Measurements from ENCODE around the gene CCR3.
"Not testable (repeated sequence)": the region's sequence is repeated elsewhere in the genome, so short reads cannot be mapped to it uniquely, and the experiment has no call there.

CCR3 gene

GRCh38 chr3:46242120-46242519, at the start of gene CCR3:
Gene CCR3, plus strand, starts transcription at chr3:46242460. Its CDS starts 22,699 bp downstream, at chr3:46265159.
- DNase-seq, result no peak

GRCh38 chr3:46192939-46193338, 49.3 kb upstream of the CCR3 start:
- DNase-seq, result no peak

GRCh38 chr3:46193436-46193835, 48.8 kb upstream of the CCR3 start:
- DNase-seq, result no peak

- no peak for DNase-seq
Measured at GRCh38 chr3:46194868-46195553, 47.2 kb upstream of the CCR3 start.

- DNase-seq, result no peak
Measured at GRCh38 chr3:46196261-46196957, 45.9 kb upstream of the CCR3 start.

- DNase-seq, result no peak
Measured at GRCh38 chr3:46200211-46200610, 42.0 kb upstream of the CCR3 start.

GRCh38 chr3:46200790-46201189, 41.5 kb upstream of the CCR3 start:
- no peak for DNase-seq

- DNase-seq, result no peak
Measured at GRCh38 chr3:46202535-46202934, 39.7 kb upstream of the CCR3 start.

- DNase-seq, result no peak
Measured at GRCh38 chr3:46203681-46204080, 38.6 kb upstream of the CCR3 start.

- DNase-seq, result no peak
Measured at GRCh38 chr3:46205286-46205960, 36.8 kb upstream of the CCR3 start.

- no peak for DNase-seq
Measured at GRCh38 chr3:46206282-46207015, 35.8 kb upstream of the CCR3 start.

GRCh38 chr3:46207514-46207913, 34.7 kb upstream of the CCR3 start:
- not testable (repeated sequence) for DNase-seq

- peak; percentile 15 for DNase-seq
Measured at GRCh38 chr3:46208167-46208704, 34.0 kb upstream of the CCR3 start, which contains the start of gene CCR1. Gene CCR1, minus strand, starts transcription at chr3:46208313. Its CDS starts 4,000 bp downstream, at chr3:46204313.

- no peak for DNase-seq
Measured at GRCh38 chr3:46209053-46209452, 33.2 kb upstream of the CCR3 start.

- no peak for DNase-seq
Measured at GRCh38 chr3:46209746-46210470, 32.4 kb upstream of the CCR3 start.

GRCh38 chr3:46212101-46212500, 30.2 kb upstream of the CCR3 start:
- DNase-seq, result no peak

- no peak for DNase-seq
Measured at GRCh38 chr3:46213201-46213600, 29.1 kb upstream of the CCR3 start.

GRCh38 chr3:46214751-46215352, 27.4 kb upstream of the CCR3 start:
- peak; percentile 12 for DNase-seq

GRCh38 chr3:46215810-46216414, 26.3 kb upstream of the CCR3 start:
- no peak for DNase-seq

- DNase-seq, result no peak
Measured at GRCh38 chr3:46218196-46218709, 24.0 kb upstream of the CCR3 start.

GRCh38 chr3:46221391-46221790, 20.9 kb upstream of the CCR3 start:
- DNase-seq, result no peak

All from retina (tissue), 1 donor.